GM10266 (cell line): ENCODE data around the gene PACRG.

Source experiments
- DNase-seq: peaks from one replicate; pipeline ENCODE4 v3.0.0; 2012; ENCODE audit errors: extremely low spot score
- TF ChIP-seq, protein P1 (sequence below): IDR thresholded peaks from 2 replicates; pipeline ENCODE4 v1.5.1; 2012; ENCODE audit warnings: mild to moderate bottlenecking, low read depth; ENCODE audit not compliant: control insufficient read depth, insufficient read depth; ENCODE audit errors: missing control alignments

Gene PACRG

GRCh38 chr6:163248051-163248450 is 520.3 kb downstream of the PACRG start:
- no peak for DNase-seq
- TF ChIP-seq, protein P1, sequence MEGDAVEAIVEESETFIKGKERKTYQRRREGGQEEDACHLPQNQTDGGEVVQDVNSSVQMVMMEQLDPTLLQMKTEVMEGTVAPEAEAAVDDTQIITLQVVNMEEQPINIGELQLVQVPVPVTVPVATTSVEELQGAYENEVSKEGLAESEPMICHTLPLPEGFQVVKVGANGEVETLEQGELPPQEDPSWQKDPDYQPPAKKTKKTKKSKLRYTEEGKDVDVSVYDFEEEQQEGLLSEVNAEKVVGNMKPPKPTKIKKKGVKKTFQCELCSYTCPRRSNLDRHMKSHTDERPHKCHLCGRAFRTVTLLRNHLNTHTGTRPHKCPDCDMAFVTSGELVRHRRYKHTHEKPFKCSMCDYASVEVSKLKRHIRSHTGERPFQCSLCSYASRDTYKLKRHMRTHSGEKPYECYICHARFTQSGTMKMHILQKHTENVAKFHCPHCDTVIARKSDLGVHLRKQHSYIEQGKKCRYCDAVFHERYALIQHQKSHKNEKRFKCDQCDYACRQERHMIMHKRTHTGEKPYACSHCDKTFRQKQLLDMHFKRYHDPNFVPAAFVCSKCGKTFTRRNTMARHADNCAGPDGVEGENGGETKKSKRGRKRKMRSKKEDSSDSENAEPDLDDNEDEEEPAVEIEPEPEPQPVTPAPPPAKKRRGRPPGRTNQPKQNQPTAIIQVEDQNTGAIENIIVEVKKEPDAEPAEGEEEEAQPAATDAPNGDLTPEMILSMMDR: no peak

GRCh38 chr6:163249651-163250101 is 521.9 kb downstream of the PACRG start:
- TF ChIP-seq, protein P1: no peak
- no peak for DNase-seq

DNA sequence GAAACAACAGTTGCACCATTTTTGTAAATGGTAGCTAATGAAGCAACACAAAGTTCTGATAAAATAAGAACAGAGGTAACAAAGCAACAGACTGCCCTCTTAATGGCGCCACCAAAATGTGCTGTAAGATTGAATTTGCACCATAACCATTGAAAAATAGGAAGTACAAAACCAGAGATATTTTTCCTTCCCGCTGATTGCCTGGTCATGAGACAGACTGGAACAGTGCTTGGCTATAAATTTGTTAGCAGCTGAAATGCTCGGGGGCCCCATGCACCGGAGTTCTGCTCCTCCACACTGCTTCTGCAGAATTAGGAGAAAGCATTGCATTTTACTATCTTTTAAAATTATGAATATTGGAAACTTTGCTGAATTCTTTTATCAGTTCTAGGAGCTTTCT is 522.3 kb downstream of the PACRG start:
- TF ChIP-seq, protein P1: no peak
- no peak for DNase-seq

DNA sequence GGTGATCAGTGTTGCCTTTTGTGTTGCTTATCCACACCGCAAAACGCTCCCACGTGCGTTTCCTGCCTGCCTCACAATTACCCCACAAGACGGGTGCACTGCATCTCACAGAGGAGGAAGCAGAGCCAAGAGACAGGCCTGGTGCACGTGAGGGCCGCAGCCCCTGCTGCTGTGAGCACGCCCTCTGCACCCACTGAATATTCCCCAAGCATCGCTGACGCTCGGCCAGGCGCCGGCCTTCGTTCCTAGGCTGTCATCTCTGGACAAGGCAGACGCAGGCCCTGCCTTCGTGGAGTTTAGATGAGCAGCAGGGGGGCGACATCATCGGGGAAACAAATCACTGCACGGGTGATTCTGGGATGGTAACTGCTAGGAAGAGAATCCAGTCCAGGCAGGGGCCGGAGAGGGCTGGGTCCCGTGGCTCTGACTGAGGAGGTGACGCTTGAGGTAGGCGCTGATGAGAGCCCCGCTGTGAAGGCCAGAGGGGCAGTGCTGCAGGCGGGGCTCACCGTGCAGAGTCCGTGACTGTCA is 524.4 kb downstream of the PACRG start:
- TF ChIP-seq, protein P1: no peak

DNA sequence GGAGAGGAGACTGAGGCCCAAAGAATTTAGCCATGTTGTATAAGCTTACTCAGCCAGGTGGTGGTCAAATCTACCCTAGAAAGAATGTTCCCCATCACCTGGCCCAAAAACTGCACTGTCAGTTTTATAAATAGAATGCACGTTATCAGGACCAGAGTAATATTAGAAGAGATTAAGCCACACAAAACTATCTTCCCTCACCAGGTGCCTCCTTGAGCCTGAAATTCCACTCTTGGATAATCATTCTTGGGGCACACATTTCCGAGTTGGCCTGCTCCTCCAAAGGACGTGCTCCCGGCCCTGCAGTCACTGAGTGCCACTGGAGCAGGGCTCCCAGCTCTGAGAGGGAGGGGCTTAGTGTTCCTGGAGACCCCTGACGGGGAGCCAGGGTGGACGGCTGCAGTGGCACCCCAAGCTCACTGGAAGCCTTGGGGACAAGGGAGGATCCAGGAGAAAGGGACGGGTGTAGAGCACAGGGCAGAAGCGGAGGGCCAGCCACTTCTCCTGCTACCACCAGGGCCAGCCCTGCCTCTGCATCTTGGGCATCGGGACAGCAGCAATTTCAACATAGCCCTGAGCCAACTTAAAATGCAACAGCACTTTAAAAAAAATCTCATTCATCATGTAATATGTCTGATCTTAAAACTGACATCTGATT is 525.9 kb downstream of the PACRG start:
- TF ChIP-seq, protein P1: no peak
- no peak for DNase-seq

More for the DNA sequence above, 524.4 kb downstream of the PACRG start:
- DNase-seq: no peak

- TF ChIP-seq, protein P1: no peak
- DNase-seq: no peak
Measured at GRCh38 chr6:163254341-163254835, 526.6 kb downstream of the PACRG start.

DNA sequence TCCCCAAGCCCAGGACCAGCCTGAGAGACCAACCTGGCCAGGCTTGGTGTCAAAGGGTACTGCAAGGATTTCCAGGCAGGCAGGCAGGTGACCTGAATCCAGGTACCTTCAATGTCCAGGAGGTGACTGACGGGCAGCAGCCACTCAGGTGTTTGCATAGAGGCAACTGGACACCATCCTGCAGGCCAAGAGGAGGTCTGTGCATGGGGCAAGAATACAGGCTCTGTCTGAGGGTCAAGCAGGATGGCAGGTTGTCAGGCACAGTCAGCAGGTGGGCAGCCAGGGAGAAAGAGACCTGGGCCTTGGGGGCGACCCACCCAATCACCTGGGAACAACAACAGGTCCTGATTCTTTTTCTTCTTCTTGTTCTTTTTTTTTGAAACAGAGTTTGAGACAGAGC is 527.5 kb downstream of the PACRG start:
- no peak for DNase-seq
- TF ChIP-seq, protein P1: no peak
